K562 (cell line): ENCODE results near the gene KCNK7. TPM values are rescaled to one million over a fixed set of nuclear protein-coding genes. Genes with fewer than 3 reads are reported as not detected.

Experiments
- ETV5 ChIP-seq: sonication (generic); formaldehyde crosslinking; IDR thresholded peaks from 2 replicates; pipeline ENCODE4 v1.4.0; 2020; ENCODE audit warnings: low read depth, mild to moderate bottlenecking, missing genetic modification reagents
- GABPA ChIP-seq: fragments of 200-800 bp; sonication (Bioruptor generic); conservative IDR thresholded peaks from 2 replicates; pipeline ENCODE4 v1.6.1; 2016; ENCODE audit warnings: low read depth, missing genetic modification characterization, missing compliant biosample characterization
- ID3 ChIP-seq, 2 experiments: fragments of 250-450 bp in 1 of 2; fragments of 450-650 bp in 1 of 2; sonication (Bioruptor Pico) in 1 of 2; IDR thresholded peaks; 2 replicates each; pipeline versions ENCODE4 v1.6.1 to v1.8.0; 2016 to 2021; ENCODE audit warnings: mild to moderate bottlenecking in 2 of 2, moderate library complexity in 2 of 2, missing compliant biosample characterization in 1 of 2, missing genetic modification characterization in 1 of 2
- LEF1 ChIP-seq: fragments of 450-650 bp; IDR thresholded peaks from 2 replicates; pipeline ENCODE4 v1.6.1; 2016; ENCODE audit warnings: mild to moderate bottlenecking
- MBD1 ChIP-seq: fragments of 250-450 bp; sonication (Bioruptor Pico); IDR thresholded peaks from 2 replicates; pipeline ENCODE4 v1.8.0; 2022; ENCODE audit warnings: inconsistent platforms
- NCOA2 ChIP-seq, 2 experiments: fragments of 450-650 bp; IDR thresholded peaks; 2 replicates each; pipeline ENCODE4 v1.6.1; 2018; ENCODE audit warnings: mild to moderate bottlenecking in 2 of 2, moderate library complexity in 1 of 2; ENCODE audit not compliant: partially characterized antibody in 2 of 2
- SREBF2 ChIP-seq: sonication (generic); formaldehyde crosslinking; IDR thresholded peaks from 2 replicates; pipeline ENCODE4 v1.4.0; 2020; ENCODE audit warnings: mild to moderate bottlenecking, missing genetic modification reagents
- TARDBP ChIP-seq: fragments of 450-650 bp; IDR thresholded peaks from 2 replicates; pipeline ENCODE4 v1.6.1; 2016
- ZNF354B ChIP-seq: fragments of 250-450 bp; sonication (Bioruptor Pico); IDR thresholded peaks from 2 replicates; pipeline ENCODE4 v1.4.0; 2020
- polyA plus RNA-seq, 8 experiments: library from polyadenylated mRNA; depleted of rRNA in 4 of 8; stranded (reverse) in 5 of 8; unstranded in 3 of 8; fragments of >200 nt; fragmentation: Nextera tagmentation in 2 of 8; fragmentation: Illumina TruSeq in 1 of 8; extraction: Ambion mirVana in 2 of 8; extraction: Trizol in 1 of 8; gene quantifications; 2 replicates each; pipeline versions ENCODE4 v1.2.1 to v1.2.3, GENCODE V29; 2011 to 2014; ENCODE audit warnings: inconsistent platforms in 1 of 8, missing spikeins in 1 of 8
- total RNA-seq, 7 experiments: library from RNA; depleted of rRNA in 6 of 7; stranded (reverse); fragments of >200 nt in 6 of 7; fragmentation: Illumina TruSeq in 2 of 7; extraction: Trizol in 2 of 7; gene quantifications; 2 replicates each; pipeline versions ENCODE4 v1.2.1 to v1.2.3, GENCODE V29; 2011 to 2021; ENCODE audit warnings: low replicate concordance in 1 of 7
- TF ChIP-seq, protein P1 (sequence below): fragments of 450-650 bp; IDR thresholded peaks from 2 replicates; pipeline ENCODE4 v1.6.1; 2016; ENCODE audit warnings: mild to moderate bottlenecking, moderate library complexity
- TF ChIP-seq, protein P2 (sequence below): IDR thresholded peaks from 2 replicates; pipeline ENCODE4 v1.6.1; 2011; ENCODE audit warnings: borderline replicate concordance, low read depth, mild to moderate bottlenecking, moderate library complexity, low read length; ENCODE audit not compliant: insufficient read depth, poor library complexity, severe bottlenecking

The KCNK7 gene
- total and polyA plus RNA-seq, 9 of the 15 experiments (the other 6 are each of a cell fraction or from before 2014, with no cell fraction given): 0.07 to 0.40 TPM; not detected in 7

GRCh38 chr11:65574109-65574810 lies 21.3 kb downstream of the KCNK7 start (continued):
- TF ChIP-seq, protein P1, sequence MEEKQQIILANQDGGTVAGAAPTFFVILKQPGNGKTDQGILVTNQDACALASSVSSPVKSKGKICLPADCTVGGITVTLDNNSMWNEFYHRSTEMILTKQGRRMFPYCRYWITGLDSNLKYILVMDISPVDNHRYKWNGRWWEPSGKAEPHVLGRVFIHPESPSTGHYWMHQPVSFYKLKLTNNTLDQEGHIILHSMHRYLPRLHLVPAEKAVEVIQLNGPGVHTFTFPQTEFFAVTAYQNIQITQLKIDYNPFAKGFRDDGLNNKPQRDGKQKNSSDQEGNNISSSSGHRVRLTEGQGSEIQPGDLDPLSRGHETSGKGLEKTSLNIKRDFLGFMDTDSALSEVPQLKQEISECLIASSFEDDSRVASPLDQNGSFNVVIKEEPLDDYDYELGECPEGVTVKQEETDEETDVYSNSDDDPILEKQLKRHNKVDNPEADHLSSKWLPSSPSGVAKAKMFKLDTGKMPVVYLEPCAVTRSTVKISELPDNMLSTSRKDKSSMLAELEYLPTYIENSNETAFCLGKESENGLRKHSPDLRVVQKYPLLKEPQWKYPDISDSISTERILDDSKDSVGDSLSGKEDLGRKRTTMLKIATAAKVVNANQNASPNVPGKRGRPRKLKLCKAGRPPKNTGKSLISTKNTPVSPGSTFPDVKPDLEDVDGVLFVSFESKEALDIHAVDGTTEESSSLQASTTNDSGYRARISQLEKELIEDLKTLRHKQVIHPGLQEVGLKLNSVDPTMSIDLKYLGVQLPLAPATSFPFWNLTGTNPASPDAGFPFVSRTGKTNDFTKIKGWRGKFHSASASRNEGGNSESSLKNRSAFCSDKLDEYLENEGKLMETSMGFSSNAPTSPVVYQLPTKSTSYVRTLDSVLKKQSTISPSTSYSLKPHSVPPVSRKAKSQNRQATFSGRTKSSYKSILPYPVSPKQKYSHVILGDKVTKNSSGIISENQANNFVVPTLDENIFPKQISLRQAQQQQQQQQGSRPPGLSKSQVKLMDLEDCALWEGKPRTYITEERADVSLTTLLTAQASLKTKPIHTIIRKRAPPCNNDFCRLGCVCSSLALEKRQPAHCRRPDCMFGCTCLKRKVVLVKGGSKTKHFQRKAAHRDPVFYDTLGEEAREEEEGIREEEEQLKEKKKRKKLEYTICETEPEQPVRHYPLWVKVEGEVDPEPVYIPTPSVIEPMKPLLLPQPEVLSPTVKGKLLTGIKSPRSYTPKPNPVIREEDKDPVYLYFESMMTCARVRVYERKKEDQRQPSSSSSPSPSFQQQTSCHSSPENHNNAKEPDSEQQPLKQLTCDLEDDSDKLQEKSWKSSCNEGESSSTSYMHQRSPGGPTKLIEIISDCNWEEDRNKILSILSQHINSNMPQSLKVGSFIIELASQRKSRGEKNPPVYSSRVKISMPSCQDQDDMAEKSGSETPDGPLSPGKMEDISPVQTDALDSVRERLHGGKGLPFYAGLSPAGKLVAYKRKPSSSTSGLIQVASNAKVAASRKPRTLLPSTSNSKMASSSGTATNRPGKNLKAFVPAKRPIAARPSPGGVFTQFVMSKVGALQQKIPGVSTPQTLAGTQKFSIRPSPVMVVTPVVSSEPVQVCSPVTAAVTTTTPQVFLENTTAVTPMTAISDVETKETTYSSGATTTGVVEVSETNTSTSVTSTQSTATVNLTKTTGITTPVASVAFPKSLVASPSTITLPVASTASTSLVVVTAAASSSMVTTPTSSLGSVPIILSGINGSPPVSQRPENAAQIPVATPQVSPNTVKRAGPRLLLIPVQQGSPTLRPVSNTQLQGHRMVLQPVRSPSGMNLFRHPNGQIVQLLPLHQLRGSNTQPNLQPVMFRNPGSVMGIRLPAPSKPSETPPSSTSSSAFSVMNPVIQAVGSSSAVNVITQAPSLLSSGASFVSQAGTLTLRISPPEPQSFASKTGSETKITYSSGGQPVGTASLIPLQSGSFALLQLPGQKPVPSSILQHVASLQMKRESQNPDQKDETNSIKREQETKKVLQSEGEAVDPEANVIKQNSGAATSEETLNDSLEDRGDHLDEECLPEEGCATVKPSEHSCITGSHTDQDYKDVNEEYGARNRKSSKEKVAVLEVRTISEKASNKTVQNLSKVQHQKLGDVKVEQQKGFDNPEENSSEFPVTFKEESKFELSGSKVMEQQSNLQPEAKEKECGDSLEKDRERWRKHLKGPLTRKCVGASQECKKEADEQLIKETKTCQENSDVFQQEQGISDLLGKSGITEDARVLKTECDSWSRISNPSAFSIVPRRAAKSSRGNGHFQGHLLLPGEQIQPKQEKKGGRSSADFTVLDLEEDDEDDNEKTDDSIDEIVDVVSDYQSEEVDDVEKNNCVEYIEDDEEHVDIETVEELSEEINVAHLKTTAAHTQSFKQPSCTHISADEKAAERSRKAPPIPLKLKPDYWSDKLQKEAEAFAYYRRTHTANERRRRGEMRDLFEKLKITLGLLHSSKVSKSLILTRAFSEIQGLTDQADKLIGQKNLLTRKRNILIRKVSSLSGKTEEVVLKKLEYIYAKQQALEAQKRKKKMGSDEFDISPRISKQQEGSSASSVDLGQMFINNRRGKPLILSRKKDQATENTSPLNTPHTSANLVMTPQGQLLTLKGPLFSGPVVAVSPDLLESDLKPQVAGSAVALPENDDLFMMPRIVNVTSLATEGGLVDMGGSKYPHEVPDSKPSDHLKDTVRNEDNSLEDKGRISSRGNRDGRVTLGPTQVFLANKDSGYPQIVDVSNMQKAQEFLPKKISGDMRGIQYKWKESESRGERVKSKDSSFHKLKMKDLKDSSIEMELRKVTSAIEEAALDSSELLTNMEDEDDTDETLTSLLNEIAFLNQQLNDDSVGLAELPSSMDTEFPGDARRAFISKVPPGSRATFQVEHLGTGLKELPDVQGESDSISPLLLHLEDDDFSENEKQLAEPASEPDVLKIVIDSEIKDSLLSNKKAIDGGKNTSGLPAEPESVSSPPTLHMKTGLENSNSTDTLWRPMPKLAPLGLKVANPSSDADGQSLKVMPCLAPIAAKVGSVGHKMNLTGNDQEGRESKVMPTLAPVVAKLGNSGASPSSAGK: no peak
- TF ChIP-seq ID3 (CRISPR knock-in tag; IDR thresholded peaks at IDR 0.05) (no peak), ID3 (tag; IDR thresholded peaks at IDR 0.05) (no peak), NCOA2 (IDR thresholded peaks at IDR 0.05; ENCODE audit: partially characterized antibody in 2 of 2) (no peak), ZNF354B (CRISPR knock-in tag) (no peak), SREBF2 (no peak), LEF1 (peak; percentile 53; the same call in 1 of the 2 replicates), TARDBP (peak; percentile 73; the same call in 1 of the 2 replicates), GABPA (peak; percentile 80), ETV5 (CRISPR knock-in tag) (peak; percentile 76), MBD1 (no peak)
- TF ChIP-seq, protein P2, sequence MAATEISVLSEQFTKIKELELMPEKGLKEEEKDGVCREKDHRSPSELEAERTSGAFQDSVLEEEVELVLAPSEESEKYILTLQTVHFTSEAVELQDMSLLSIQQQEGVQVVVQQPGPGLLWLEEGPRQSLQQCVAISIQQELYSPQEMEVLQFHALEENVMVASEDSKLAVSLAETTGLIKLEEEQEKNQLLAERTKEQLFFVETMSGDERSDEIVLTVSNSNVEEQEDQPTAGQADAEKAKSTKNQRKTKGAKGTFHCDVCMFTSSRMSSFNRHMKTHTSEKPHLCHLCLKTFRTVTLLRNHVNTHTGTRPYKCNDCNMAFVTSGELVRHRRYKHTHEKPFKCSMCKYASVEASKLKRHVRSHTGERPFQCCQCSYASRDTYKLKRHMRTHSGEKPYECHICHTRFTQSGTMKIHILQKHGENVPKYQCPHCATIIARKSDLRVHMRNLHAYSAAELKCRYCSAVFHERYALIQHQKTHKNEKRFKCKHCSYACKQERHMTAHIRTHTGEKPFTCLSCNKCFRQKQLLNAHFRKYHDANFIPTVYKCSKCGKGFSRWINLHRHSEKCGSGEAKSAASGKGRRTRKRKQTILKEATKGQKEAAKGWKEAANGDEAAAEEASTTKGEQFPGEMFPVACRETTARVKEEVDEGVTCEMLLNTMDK: peak; percentile 91
